Thoracic aorta (tissue), 2 donors: ENCODE results near the gene CCNO. TPM values are rescaled to one million over a fixed set of nuclear protein-coding genes. Genes with fewer than 3 reads are reported as not detected.

Experiments
- ATAC-seq: fragments of 150-250 bp; one replicate; pipeline ENCODE4 v1.8.0; 2017; ENCODE audit warnings: low read depth; ENCODE audit not compliant: insufficient number of reproducible peaks, low FRiP score
- DNase-seq: peaks from one replicate; pipeline ENCODE4 v3.0.0-alpha.2; 2020; ENCODE audit warnings: low spot score
- H3K27ac ChIP-seq, 2 donors: fragments of 200-600 bp; sonication (generic); 1 replicate in 1 of 2; 2 replicates in 1 of 2; pipeline ENCODE4 v1.5.1; 2016; ENCODE audit warnings: mild to moderate bottlenecking in 2 of 2, moderate library complexity in 2 of 2
- H3K27me3 ChIP-seq: fragments of 200-600 bp; sonication (generic); replicated peaks from 2 replicates; pipeline ENCODE4 v1.6.0; 2016; ENCODE audit warnings: mild to moderate bottlenecking; ENCODE audit not compliant: insufficient read depth
- H3K36me3 ChIP-seq: fragments of 200-600 bp; sonication (generic); one replicate; pipeline ENCODE4 v1.5.1; 2016
- H3K4me1 ChIP-seq, 2 donors: fragments of 200-600 bp; sonication (generic); 1 replicate in 1 of 2; 2 replicates in 1 of 2; pipeline versions ENCODE4 v1.5.1 to v1.6.0; 2016; ENCODE audit warnings: low read depth in 2 of 2, mild to moderate bottlenecking in 1 of 2; ENCODE audit not compliant: control insufficient read depth in 1 of 2
- H3K4me3 ChIP-seq: fragments of 200-600 bp; sonication (generic); 2 replicates; pipeline ENCODE4 v1.5.1; 2016; ENCODE audit warnings: mild to moderate bottlenecking
- H3K9me3 ChIP-seq: fragments of 200-600 bp; sonication (generic); 2 replicates; pipeline ENCODE4 v1.5.1; 2016
- CTCF ChIP-seq: fragments of 200-600 bp; sonication (generic); IDR thresholded peaks from one replicate; pipeline ENCODE4 v1.5.1; 2019; ENCODE audit warnings: antibody characterized with exemption
- total RNA-seq, 2 donors: library from RNA; depleted of rRNA; stranded (reverse); fragments of >200 nt; gene quantifications; one replicate each; pipeline versions ENCODE4 v1.1.0 to v1.2.3, GENCODE V29; 2016

Gene CCNO
- total RNA-seq, 2 donors from 2014 or later = 0.35 to 0.95 TPM

DNA sequence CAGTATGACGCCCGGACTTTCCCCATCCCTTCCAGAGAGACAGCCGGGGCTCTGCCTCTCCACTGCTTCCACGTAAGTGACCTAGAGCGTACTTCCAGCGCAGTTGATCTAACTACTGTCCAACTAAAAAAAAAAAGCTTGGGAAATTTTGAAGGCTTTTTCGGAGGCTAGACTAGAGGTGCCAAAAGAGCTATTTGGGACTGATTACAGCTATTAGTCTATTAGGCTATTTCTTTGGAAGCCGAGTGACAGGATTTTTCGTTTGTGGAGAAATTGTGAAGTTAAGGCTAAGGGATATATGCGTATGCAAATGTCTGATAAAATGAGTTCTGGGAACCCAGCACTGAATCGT lies 1.5 kb downstream of the CCNO start:
- no peak for DNase-seq
- ATAC-seq = no peak
- H3K4me3 ChIP-seq = peak overlapping the region; percentile 85
- H3K36me3 ChIP-seq = no peaks in the 10 kb centered on the region
- no peak overlapping the region for H3K27ac ChIP-seq
- H3K4me1 ChIP-seq = peaks cover 19 to 48% of the 10 kb centered on the region in 2 donors
- H3K27me3 ChIP-seq = peaks cover 31% of the 10 kb centered on the region
- no peak for TF ChIP-seq CTCF
- no peaks in the 10 kb centered on the region for H3K9me3 ChIP-seq

- peaks cover 31% of the 10 kb centered on the region for H3K27me3 ChIP-seq
- no peak overlapping the region for H3K27ac ChIP-seq
- H3K4me1 ChIP-seq = peaks cover 22 to 54% of the 10 kb centered on the region in 2 donors
- H3K9me3 ChIP-seq = no peaks in the 10 kb centered on the region
- DNase-seq = no peak
- H3K4me3 ChIP-seq = peak overlapping the region; percentile 85
- no peak for TF ChIP-seq CTCF
- no peak for ATAC-seq
- no peaks in the 10 kb centered on the region for H3K36me3 ChIP-seq
These were observed 2.1 kb downstream of the CCNO start for GRCh38 chr5:55231029-55231918.

GRCh38 chr5:55230086-55230629 lies 3.2 kb downstream of the CCNO start:
- no peak for DNase-seq

GRCh38 chr5:55227664-55228430 lies 5.6 kb downstream of the CCNO start:
- Histone ChIP-seq H3K27ac (no peak overlapping the region), H3K4me3 (peak overlapping the region; percentile 74), H3K9me3 (no peaks in the 10 kb centered on the region), H3K36me3 (no peaks in the 10 kb centered on the region), H3K4me1 (peaks cover 19 to 41% of the 10 kb centered on the region in 2 donors), H3K27me3 (peaks cover 34% of the 10 kb centered on the region)
- no peak for TF ChIP-seq CTCF
- DNase-seq (no peak), ATAC-seq (no peak)

More at GRCh38 chr5:55230086-55230629, 3.2 kb downstream of the CCNO start:
- H3K27ac ChIP-seq = no peak overlapping the region
- H3K27me3 ChIP-seq = peaks cover 31% of the 10 kb centered on the region
- no peak overlapping the region for H3K4me3 ChIP-seq
- no peak for TF ChIP-seq CTCF
- no peak for ATAC-seq
- no peaks in the 10 kb centered on the region for H3K9me3 ChIP-seq
- H3K4me1 ChIP-seq = peaks cover 22 to 56% of the 10 kb centered on the region in 2 donors
- H3K36me3 ChIP-seq = no peaks in the 10 kb centered on the region
